Ovary (tissue), 3 donors: ENCODE data around the gene CCL8.

Experiments
- CTCF ChIP-seq, 3 donors: fragments of 450-650 bp in 2 of 3; fragments of 200-600 bp in 1 of 3; IDR thresholded peaks; one replicate each; pipeline versions ENCODE4 v1.5.1 to v1.8.0; 2016 to 2022; ENCODE audit warnings: antibody characterized with exemption in 3 of 3, mild to moderate bottlenecking in 1 of 3
- EP300 ChIP-seq: sonication (generic); formaldehyde crosslinking; IDR thresholded peaks from one replicate; pipeline ENCODE4 v1.6.1; 2017; ENCODE audit warnings: antibody characterized with exemption
- POLR2A ChIP-seq: fragments of 450-650 bp; IDR thresholded peaks from one replicate; pipeline ENCODE4 v1.6.1; 2017; ENCODE audit warnings: antibody characterized with exemption, mild to moderate bottlenecking, moderate library complexity
- donor health status: DM: no; HTN: no; CAD: no.

DNA sequence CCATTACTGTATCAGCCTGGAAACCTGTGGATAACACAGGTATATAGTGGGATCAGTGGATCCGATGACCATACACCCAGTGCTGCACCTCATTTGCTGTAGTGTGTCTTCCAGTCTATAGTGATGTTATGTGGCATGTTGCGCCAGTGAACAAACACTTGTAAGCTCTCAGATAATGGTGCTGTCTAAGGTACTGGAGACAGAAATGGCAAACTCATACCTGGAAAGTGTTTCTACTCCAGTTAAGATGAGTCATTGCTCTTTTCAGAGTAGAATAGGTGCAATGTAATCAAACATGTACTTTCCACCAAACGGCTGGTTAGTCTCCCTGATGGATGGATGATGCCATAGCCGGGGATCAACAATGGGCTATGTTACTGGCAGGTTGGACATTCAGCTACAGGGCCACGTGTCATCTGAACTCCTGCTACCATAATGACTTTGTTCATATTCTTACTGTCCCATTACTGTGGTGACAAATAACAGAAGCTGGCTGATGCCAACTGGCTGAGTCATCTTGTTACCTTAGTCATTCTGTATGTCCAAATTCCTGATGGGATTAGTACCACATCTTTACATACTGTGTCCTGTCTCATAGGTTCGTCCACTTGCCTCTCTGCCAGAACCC is 27.4 kb upstream of the CCL8 start:
- TF ChIP-seq POLR2A, result no peak
- TF ChIP-seq CTCF (IDR thresholded peaks at IDR 0.05), result no peak
- TF ChIP-seq EP300, result no peak
